Femur (tissue), 1 donor: ENCODE measurements around the gene MAF.

Experiments
- DNase-seq: peaks from one replicate; pipeline ENCODE4 v3.0.0-alpha.2; 2017

MAF gene

DNA sequence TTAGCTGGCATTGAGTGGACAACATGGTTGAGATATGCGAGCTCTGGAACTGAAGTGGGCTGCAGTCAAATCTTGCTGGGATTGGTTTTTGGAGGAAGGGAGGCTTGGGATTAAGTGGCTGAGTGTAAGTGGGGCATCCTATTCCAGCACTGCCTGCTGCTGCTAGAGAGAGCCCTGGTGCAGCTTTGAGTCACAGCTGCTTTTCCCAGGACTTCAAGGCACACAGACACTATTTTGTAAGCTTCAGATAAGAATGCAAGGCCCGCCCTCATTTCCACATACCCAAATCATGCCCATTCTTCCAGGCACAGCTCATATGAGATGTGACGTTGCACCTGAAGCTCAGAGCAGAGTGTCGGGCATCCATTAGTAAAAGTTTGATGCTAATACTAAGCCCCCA, 10.2 kb upstream of the MAF start:
- no peak for DNase-seq

DNA sequence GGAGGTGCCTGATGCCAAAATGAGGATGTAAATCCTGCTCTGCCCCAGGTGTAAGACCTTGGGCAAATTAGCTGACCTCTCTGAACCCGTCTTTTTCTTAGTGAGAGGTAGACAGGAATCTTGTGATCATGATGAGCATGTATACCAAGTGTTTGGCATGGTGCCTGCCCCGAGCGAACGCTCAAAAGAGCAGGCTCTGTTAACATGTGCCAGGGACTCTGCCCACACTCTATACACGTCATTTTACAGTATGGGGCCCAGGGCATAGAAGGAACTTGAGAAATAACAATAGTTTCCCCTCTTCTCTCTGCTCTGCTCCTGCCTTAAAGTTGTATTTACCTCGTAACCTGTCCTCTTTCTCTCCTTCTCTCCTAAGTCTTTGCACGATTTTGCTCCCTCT, 9.3 kb upstream of the MAF start:
- DNase-seq: no peak

DNA sequence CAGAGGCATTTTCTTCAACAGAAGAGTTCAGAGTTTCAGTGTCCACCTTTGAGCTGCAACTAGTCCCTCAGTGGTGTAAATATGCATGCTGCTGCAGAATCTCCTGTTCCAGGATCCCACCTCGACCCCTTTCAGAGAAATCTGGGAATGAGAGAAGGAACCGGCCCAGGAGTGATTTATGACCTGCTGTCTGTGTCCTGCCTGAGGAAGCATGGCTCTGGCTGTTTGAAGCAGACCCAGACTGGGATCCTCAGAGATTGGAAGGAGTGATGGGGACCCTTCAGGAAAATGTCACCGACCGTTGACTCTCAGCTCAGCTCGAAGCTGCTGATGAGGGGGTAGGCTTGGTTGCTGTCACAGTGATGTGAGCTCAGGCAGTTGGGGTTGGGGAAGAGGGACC, 8.4 kb upstream of the MAF start:
- no peak for DNase-seq

- peak; percentile 56 for DNase-seq
Observed at GRCh38 chr16:79607587-79607986, 7.0 kb upstream of the MAF start.

GRCh38 chr16:79605999-79606398, 5.5 kb upstream of the MAF start:
- no peak for DNase-seq

DNA sequence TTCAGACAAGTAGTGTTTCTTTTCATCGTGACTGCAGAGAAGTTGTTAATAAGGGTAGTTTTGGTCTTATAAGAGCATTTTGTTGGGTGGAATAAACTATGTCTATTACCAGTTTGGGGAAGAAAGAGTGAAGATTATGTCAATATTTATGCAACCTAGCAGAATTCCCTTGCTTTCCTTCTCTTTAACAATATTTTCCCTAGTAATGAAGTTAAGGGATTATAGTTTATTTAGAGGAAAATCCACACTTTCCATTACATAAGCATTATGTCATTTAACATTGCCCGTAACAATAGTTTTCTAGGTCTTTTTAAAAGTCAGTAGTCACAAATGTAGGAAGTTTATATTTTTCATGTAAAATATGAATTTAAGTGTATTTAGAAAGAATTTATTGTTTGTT, 2.5 kb upstream of the MAF start:
- no peak for DNase-seq

- DNase-seq: no peak
Observed at GRCh38 chr16:79602628-79603014, 2.1 kb upstream of the MAF start.

GRCh38 chr16:79601931-79602627, 1.5 kb upstream of the MAF start:
- DNase-seq: peak; percentile 93

- peak; percentile 64 for DNase-seq
Observed at GRCh38 chr16:79601092-79601930, 774 bp upstream of the MAF start.

- peak; percentile 83 for DNase-seq
Observed at GRCh38 chr16:79599837-79600637, 500 bp downstream of the MAF start.

DNA sequence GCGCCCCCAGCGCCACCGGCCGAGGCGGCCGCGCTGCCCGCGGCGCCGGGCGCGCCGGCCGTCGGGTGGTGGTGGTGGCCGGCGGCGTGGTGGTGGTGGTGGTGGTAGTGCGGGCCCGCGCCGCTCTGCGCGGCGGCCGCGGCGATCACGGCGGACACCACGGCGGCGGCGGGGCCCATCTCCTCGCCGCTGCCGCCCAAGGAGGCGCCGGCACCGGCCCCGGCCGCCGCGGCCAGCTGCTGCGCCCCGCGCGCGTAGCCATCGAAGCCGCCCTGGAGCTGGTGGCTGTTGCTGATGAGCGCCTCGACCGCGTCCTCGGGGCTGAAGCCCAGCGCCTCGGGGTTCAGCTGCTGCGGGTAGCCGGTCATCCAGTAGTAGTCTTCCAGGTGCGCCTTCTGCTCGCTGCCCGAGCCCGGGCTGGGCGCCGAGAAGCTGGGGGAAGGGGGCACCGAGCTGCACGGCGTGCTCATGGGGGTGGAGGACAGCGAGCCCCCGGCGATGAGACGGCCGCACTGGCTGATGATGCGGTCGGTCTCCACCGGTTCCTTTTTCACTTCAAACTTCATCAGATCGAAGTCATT, 1.2 kb downstream of the MAF start:
- DNase-seq: no peak

DNA sequence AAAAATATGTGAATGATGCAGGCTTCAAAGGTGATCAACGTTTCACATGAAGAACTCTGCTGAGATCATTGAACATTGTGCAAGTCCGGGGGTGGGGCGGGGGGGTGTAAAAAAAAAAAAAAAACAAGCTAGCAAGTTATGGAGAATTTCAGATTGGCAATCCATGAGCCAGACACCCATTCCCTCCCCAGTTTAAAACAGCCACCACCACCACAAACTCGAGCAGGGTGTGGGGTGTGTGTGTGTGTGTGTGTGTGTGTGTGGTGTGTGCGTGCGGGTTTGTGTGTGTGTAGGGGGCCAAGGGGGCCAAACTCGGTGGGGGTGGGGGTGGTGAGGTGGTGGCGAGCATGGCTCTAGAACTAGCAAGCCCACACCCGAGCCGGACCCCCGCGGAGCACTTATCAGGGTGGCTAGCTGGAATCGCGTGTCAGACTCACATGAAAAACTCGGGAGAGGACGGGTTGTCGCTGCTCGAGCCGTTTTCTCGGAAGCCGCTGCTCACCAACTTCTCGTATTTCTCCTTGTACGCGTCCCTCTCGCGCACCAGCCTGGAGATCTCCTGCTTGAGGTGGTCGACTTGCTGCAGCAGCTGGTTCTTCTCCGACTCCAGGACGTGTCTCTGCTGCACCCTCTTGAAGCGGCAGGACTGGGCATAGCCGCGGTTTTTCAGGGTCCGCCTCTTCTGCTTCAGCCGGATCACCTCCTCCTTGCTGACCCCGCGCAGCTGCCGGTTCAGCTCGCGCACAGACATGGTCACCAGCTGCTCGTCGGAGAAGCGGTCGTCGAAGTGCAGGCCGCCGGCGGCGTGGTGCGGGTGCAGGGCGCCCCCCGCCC, 2.0 kb downstream of the MAF start:
- peak; percentile 87 for DNase-seq

DNA sequence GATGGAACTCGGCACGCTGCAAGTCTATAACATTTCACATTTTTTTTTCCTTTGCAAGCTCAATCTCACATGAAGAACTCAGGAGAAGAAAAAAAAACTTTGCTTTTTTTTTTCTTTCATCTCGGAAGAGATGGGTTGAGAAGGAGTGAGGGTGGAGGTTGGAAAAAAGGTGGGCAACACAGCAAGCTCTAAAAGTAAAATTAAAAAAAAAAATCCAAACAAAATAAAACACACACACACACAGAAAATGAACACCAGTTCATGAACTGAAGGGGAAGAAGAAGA, 2.5 kb downstream of the MAF start:
- no peak for DNase-seq

DNA sequence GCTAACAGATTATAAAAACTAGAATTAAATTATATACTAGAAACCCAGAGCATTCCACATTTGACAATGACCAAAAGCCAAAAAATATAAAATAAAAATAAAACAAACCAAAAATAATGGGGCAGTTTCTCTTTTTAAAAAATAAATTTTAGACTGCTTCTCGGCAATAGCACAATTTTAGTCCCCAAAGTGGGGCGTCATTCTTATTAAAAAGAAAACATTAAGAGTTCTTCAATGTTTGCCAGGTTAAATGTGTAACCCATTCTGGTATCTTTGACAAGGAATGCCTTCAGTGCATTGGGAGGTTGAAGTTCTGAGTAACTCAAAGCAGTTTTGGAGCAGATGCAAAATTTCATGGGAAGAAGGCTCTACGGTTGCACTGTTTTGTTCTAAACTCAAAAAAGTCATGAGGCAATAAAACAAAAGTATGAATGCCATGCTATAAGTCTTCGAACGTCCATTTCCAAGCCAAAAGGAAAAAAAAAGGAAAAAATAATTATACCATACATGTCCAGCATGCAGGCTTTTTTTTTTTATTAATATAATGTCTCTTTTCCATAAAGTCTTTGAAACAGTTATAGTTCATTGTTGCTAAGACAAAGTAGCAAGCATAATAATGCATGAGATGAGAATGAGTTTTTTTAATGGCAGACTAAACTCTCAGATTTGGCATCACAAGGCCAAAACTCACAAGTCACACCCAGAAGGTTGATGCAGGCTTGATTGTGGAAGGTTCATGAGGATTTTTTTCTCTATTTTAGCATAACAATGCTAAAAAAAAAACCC, 3.1 kb downstream of the MAF start:
- no peak for DNase-seq

GRCh38 chr16:79595931-79596450, 4.5 kb downstream of the MAF start:
- no peak for DNase-seq

DNA sequence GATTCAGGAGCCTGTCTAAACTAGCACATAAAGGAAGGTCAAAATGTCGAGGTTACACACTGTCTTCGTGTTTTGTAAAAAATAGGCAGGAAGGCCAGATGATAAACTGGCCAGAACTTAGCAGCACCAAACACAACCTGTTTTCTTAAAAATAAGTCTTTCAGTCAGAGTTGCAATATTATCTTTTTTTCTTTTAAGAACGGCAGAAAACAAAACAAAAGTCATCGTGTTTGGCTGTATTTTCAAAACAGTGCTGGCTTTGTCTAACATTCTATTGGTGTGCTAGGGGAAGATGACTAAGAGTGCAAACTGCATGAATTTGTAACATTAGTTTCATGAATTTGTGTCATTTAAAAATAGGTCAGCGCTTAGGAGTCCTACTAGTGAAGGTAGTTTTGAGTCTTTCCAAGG, 5.3 kb downstream of the MAF start:
- no peak for DNase-seq

GRCh38 chr16:79593754-79594153, 6.8 kb downstream of the MAF start:
- no peak for DNase-seq

DNA sequence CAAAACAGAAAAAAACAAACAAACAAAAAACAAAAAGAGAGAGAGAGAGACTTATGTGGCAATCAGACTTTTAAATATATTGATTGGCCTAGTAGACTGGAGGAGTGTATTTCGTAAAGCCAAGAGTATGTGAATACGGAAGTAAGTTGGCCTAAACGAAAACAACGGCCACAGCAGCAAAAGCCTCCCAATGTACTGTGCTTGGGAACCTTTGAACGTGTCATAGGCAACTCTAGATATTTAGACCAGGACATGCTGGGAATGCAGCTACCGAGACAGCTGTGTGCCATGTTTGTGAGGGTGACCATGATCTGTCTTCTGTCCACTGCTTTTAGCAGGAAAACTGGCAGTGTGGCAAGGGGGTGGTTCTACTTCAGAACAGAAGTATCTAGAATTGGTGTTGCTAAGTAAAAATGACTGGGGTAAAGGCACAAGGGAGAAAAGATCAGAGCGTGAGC, 7.4 kb downstream of the MAF start:
- no peak for DNase-seq

- DNase-seq: no peak
Observed at GRCh38 chr16:79592186-79592585, 8.4 kb downstream of the MAF start.

GRCh38 chr16:79589601-79590102, 10.9 kb downstream of the MAF start:
- DNase-seq: no peak

GRCh38 chr16:79587897-79588296, 12.6 kb downstream of the MAF start:
- no peak for DNase-seq
